Transverse colon (tissue), 4 donors: Measurements from ENCODE around the gene ENTHD1. TPM values are rescaled to one million over a fixed set of nuclear protein-coding genes. Genes with fewer than 3 reads are reported as not detected.

ENCODE experiments used
- DNase-seq: peaks from one replicate; pipeline ENCODE4 v3.0.0-alpha.2; 2019
- H3K27ac ChIP-seq, 4 donors: fragments of 200-600 bp; sonication (generic); 2 replicates each; pipeline ENCODE4 v1.5.1; 2016 to 2018; ENCODE audit warnings: inconsistent platforms in 4 of 4
- H3K27me3 ChIP-seq: fragments of 200-600 bp; sonication (generic); 2 replicates; pipeline ENCODE4 v1.5.1; 2017; ENCODE audit warnings: inconsistent platforms
- H3K36me3 ChIP-seq, 4 donors: fragments of 200-600 bp; sonication (generic); 2 replicates each; pipeline ENCODE4 v1.5.1; 2017 to 2019; ENCODE audit warnings: inconsistent platforms in 4 of 4
- H3K4me1 ChIP-seq, 4 donors: fragments of 200-600 bp; sonication (generic); 2 replicates each; pipeline ENCODE4 v1.5.1; 2017 to 2020; ENCODE audit warnings: inconsistent platforms in 4 of 4
- H3K4me3 ChIP-seq, 4 donors: fragments of 200-600 bp; sonication (generic); 1 replicate in 1 of 4; 2 replicates in 3 of 4; pipeline versions ENCODE4 v1.5.1 to v1.6.1; 2017 to 2019; ENCODE audit warnings: inconsistent platforms in 4 of 4
- H3K9me3 ChIP-seq, 2 donors: fragments of 200-600 bp; sonication (generic); 2 replicates each; pipeline ENCODE4 v1.5.1; 2017 to 2019; ENCODE audit warnings: inconsistent platforms in 2 of 2
- CTCF ChIP-seq, 5 experiments: fragments of 200-600 bp in 3 of 5; fragments of 450-650 bp in 2 of 5; sonication (generic) in 3 of 5; IDR thresholded peaks; 1 replicate in 2 of 5; 2 replicates in 3 of 5; pipeline ENCODE4 v1.5.1; 2016 to 2017; ENCODE audit warnings: antibody characterized with exemption in 5 of 5, inconsistent platforms in 3 of 5, mild to moderate bottlenecking in 2 of 5, moderate library complexity in 1 of 5
- EP300 ChIP-seq: sonication (generic); formaldehyde crosslinking; IDR thresholded peaks from one replicate; pipeline ENCODE4 v1.6.1; 2017; ENCODE audit warnings: antibody characterized with exemption, low read depth
- POLR2A ChIP-seq: fragments of 450-650 bp; IDR thresholded peaks from one replicate; pipeline ENCODE4 v1.6.1; 2016; ENCODE audit warnings: antibody characterized with exemption, mild to moderate bottlenecking, moderate library complexity
- POLR2AphosphoS5 ChIP-seq, 3 donors: sonication (generic); formaldehyde crosslinking; IDR thresholded peaks; one replicate each; pipeline ENCODE4 v1.6.1; 2016; ENCODE audit warnings: antibody characterized with exemption in 3 of 3
- WGBS, 2 donors: methylation state at CpG; one replicate each; pipeline ENCODE4 v1.1.5; 2018; ENCODE audit warnings: low coverage in 1 of 2; 5-methylcytosine and 5-hydroxymethylcytosine counted together
- in situ Hi-C, 4 donors: fragments of 200-750 bp; cut with MboI; loops; one replicate each; pipeline versions ENCODE4 v1.15.0 to v1.15.1; 2017; ENCODE audit warnings: low sequenced_read_pairs in 3 of 4, low pct_ligation_motif_present in 1 of 4, low pct_unique_long_range_greater_than_20kb in 1 of 4
- intact Hi-C: fragments of 100-400 bp; cut with DNase I; formaldehyde crosslinking; loops from one replicate; pipeline ENCODE4 v1.15.1; 2023; ENCODE audit warnings: low total_unique reads
- total RNA-seq, 4 donors: library from RNA; depleted of rRNA; stranded (reverse); fragments of >200 nt; gene quantifications; one replicate each; pipeline ENCODE4 v1.1.0, GENCODE V29; 2016

ENTHD1 gene
- total RNA-seq, 4 donors from 2014 or later = not detected

GRCh38 chr22:39833610-39834009, 60.0 kb downstream of the ENTHD1 start:
- TF ChIP-seq EP300 (no peak), CTCF (IDR thresholded peaks at IDR 0.05) (no peak), POLR2AphosphoS5 (IDR thresholded peaks at IDR 0.05) (no peak)
- Histone ChIP-seq H3K27me3 (peaks cover 59% of the 10 kb centered on the region), H3K36me3 (no peaks in the 10 kb centered on the region), H3K27ac (no peak overlapping the region), H3K9me3 (no peaks in the 10 kb centered on the region), H3K4me3 (no peak overlapping the region), H3K4me1 (no peaks in the 10 kb centered on the region)
- 66 to 71% methylated on average over 2 of the region's 2 CpGs for WGBS, 2 donors
- intact Hi-C loops = no loop called here
- in situ Hi-C loops = no loop called here
- DNase-seq = no peak

GRCh38 chr22:39833093-39833492, 60.5 kb downstream of the ENTHD1 start:
- Histone ChIP-seq H3K27me3 (peaks cover 64% of the 10 kb centered on the region), H3K36me3 (no peaks in the 10 kb centered on the region), H3K4me1 (no peaks in the 10 kb centered on the region), H3K4me3 (no peak overlapping the region), H3K27ac (no peak overlapping the region), H3K9me3 (no peaks in the 10 kb centered on the region)
- in situ Hi-C loops (no loop called here), intact Hi-C loops (no loop called here)
- 0% methylated on average over 1 of the region's 1 CpG; no CpG with 5 or more reads in 1 of the 2 donors for WGBS, 2 donors
- no peak for DNase-seq
- TF ChIP-seq EP300 = no peak
- no peak for TF ChIP-seq POLR2AphosphoS5 (IDR thresholded peaks at IDR 0.05)
- TF ChIP-seq CTCF (IDR thresholded peaks at IDR 0.05) = no peak
- no peak for TF ChIP-seq POLR2A

- H3K27ac ChIP-seq = no peak overlapping the region
- peaks cover 68% of the 10 kb centered on the region for H3K27me3 ChIP-seq
- H3K4me3 ChIP-seq = no peak overlapping the region
- TF ChIP-seq EP300 = no peak
- in situ Hi-C loops (no loop called here), intact Hi-C loops (no loop called here)
- DNase-seq = no peak
- no peaks in the 10 kb centered on the region for H3K9me3 ChIP-seq
- WGBS, 2 donors = 57 to 62% methylated on average over 6 to 7 of the region's 7 CpGs
- no peaks in the 10 kb centered on the region for H3K36me3 ChIP-seq
- no peaks in the 10 kb centered on the region for H3K4me1 ChIP-seq
Observed at GRCh38 chr22:39832627-39833074, 60.9 kb downstream of the ENTHD1 start.

GRCh38 chr22:39825661-39826102, 67.9 kb downstream of the ENTHD1 start:
- in situ Hi-C loops (no loop called here), intact Hi-C loops (no loop called here)
- WGBS, 2 donors = 79% methylated on average over 3 of the region's 3 CpGs; no CpG with 5 or more reads in 1 of the 2 donors
- Histone ChIP-seq H3K27me3 (peaks cover 39% of the 10 kb centered on the region), H3K4me1 (no peaks in the 10 kb centered on the region), H3K27ac (no peak overlapping the region), H3K4me3 (no peak overlapping the region), H3K36me3 (no peaks in the 10 kb centered on the region), H3K9me3 (no peaks in the 10 kb centered on the region)
- TF ChIP-seq CTCF (IDR thresholded peaks at IDR 0.05) = no peak
- TF ChIP-seq POLR2AphosphoS5 (IDR thresholded peaks at IDR 0.05) = no peak
- no peak for TF ChIP-seq EP300
- TF ChIP-seq POLR2A = no peak
- DNase-seq = no peak

- Histone ChIP-seq H3K4me1 (no peaks in the 10 kb centered on the region), H3K9me3 (no peaks in the 10 kb centered on the region), H3K4me3 (no peak overlapping the region), H3K27me3 (peaks cover 10% of the 10 kb centered on the region), H3K36me3 (no peaks in the 10 kb centered on the region), H3K27ac (no peak overlapping the region)
- intact Hi-C loops = no loop called here
- in situ Hi-C loops = no loop called here
- DNase-seq = no peak
- WGBS, 2 donors = 71 to 90% methylated on average over 3 of the region's 3 CpGs
- TF ChIP-seq POLR2A (no peak), EP300 (no peak), POLR2AphosphoS5 (IDR thresholded peaks at IDR 0.05) (no peak), CTCF (IDR thresholded peaks at IDR 0.05) (no peak)
Observed at GRCh38 chr22:39821008-39821407, 72.6 kb downstream of the ENTHD1 start.
